K562 (cell line): ENCODE results near the gene EXOC4. TPM values are rescaled to one million over a fixed set of nuclear protein-coding genes. Genes with fewer than 3 reads are reported as not detected.

Experiments used
- ATAC-seq: fragments of 200-7000 bp; cut with Tn5 transposase; 3 replicates; pipeline ENCODE4 v1.9.1; 2020; ENCODE audit warnings: moderate library complexity
- BruUV-seq: library from RNA; stranded (reverse); fragments of 400-500 nt; replicated peaks from 2 replicates; lab custom pipeline; 2021; lab: Mats Ljungman, UMichigan
- CTCF ChIA-PET: fragments of 300-600 bp; formaldehyde crosslinking; extraction: SDS; loops from one replicate; lab custom pipeline; 2021; ENCODE audit warnings: low intra/inter-chr PET ratio; lab: Yijun Ruan, JAX
- POLR2A ChIA-PET: fragments of 300-600, 350-650 bp; sonication (Branson Sonifier 250); formaldehyde crosslinking; extraction: SDS; loops from one replicate; lab custom pipeline; 2021; ENCODE audit warnings: antibody characterized with exemption, inconsistent platforms; lab: Yijun Ruan, JAX
- DNase-seq, 4 experiments: peaks; one replicate each; pipeline versions ENCODE4 v3.0.0 to v3.0.0-alpha.2; 2011 to 2018; ENCODE audit warnings: low spot score in 3 of 4, mixed read lengths in 3 of 4; ENCODE audit errors: extremely low read depth in 1 of 4
- FAIRE-seq: peaks from 2 replicates; lab custom pipeline; 2011; peaks lifted over from hg19 to GRCh38; lab: Jason Lieb, UNC
- H2AFZ ChIP-seq: 2 replicates; pipeline ENCODE4 v1.6.0; 2011; ENCODE audit warnings: low read depth, low read length, control low read depth, inconsistent platforms
- H3K27ac ChIP-seq: fragments of 200-600 bp; 3 replicates; pipeline ENCODE4 v1.8.0; 2011; ENCODE audit warnings: low read depth, mild to moderate bottlenecking, control low read depth, inconsistent platforms, low read length, moderate library complexity, mixed read lengths; ENCODE audit errors: extremely low read depth
- H3K27me3 ChIP-seq, 2 experiments: fragments of 300-600 bp in 1 of 2; 2 replicates in 1 of 2; 3 replicates in 1 of 2; pipeline versions ENCODE4 v1.6.0 to v1.8.0; 2011; ENCODE audit warnings: inconsistent platforms in 2 of 2, low read length in 2 of 2, mild to moderate bottlenecking in 1 of 2, mixed read lengths in 1 of 2, moderate library complexity in 1 of 2; ENCODE audit not compliant: control insufficient read depth in 2 of 2, insufficient read depth in 2 of 2
- H3K36me3 ChIP-seq: fragments of 300-600 bp; 3 replicates; pipeline ENCODE4 v1.8.0; 2011; ENCODE audit warnings: mild to moderate bottlenecking, low read length, inconsistent platforms; ENCODE audit not compliant: control insufficient read depth, insufficient read depth
- H3K4me1 ChIP-seq, 2 experiments: fragments of 200-600 bp in 1 of 2; replicated peaks in 1 of 2; 2 replicates in 1 of 2; 3 replicates in 1 of 2; pipeline versions ENCODE4 v1.5.1 to v1.8.0; 2011; ENCODE audit warnings: inconsistent platforms in 2 of 2, low read length in 2 of 2, mild to moderate bottlenecking in 1 of 2, mixed read lengths in 1 of 2, moderate library complexity in 1 of 2; ENCODE audit not compliant: control insufficient read depth in 2 of 2, insufficient read depth in 2 of 2
- H3K4me2 ChIP-seq: 2 replicates; pipeline ENCODE4 v1.6.1; 2011; ENCODE audit warnings: low read length, control low read depth, inconsistent platforms, mixed read lengths; ENCODE audit not compliant: insufficient read depth
- H3K4me3 ChIP-seq: fragments of 200-600 bp; sonication (generic), shearing (Covaris generic); 2 replicates; pipeline ENCODE4 v1.5.1; 2016; ENCODE audit warnings: control low read depth, inconsistent platforms
- H3K79me2 ChIP-seq: fragments of 200-600 bp; 3 replicates; pipeline ENCODE4 v1.8.0; 2011; ENCODE audit warnings: low read length, inconsistent platforms; ENCODE audit not compliant: control insufficient read depth, insufficient read depth
- H3K9ac ChIP-seq, 2 experiments: 2 replicates each; pipeline versions ENCODE4 v1.6.0 to v1.6.1; 2011; ENCODE audit warnings: low read depth in 2 of 2, low read length in 2 of 2, control low read depth in 1 of 2, inconsistent platforms in 1 of 2, mild to moderate bottlenecking in 1 of 2, mixed read lengths in 1 of 2; ENCODE audit not compliant: insufficient read depth in 1 of 2
- H3K9me1 ChIP-seq: one replicate; pipeline ENCODE4 v1.6.0; 2011; ENCODE audit warnings: inconsistent platforms, mild to moderate bottlenecking, low read length, moderate library complexity; ENCODE audit not compliant: control insufficient read depth, insufficient read depth
- H3K9me3 ChIP-seq: replicated peaks from 2 replicates; pipeline ENCODE4 v1.5.1; 2011; ENCODE audit warnings: low read depth, low read length, inconsistent platforms; ENCODE audit not compliant: control insufficient read depth, insufficient read depth
- H4K20me1 ChIP-seq: replicated peaks from 2 replicates; pipeline ENCODE4 v1.6.1; 2011; ENCODE audit warnings: low read length, inconsistent platforms, mixed read lengths; ENCODE audit not compliant: control insufficient read depth, insufficient read depth
- ARID4B ChIP-seq: sonication (generic); formaldehyde crosslinking; IDR thresholded peaks from 2 replicates; pipeline ENCODE4 v1.8.0; 2022; ENCODE audit warnings: mild to moderate bottlenecking, missing genetic modification reagents
- E2F5 ChIP-seq: sonication (generic); formaldehyde crosslinking; IDR thresholded peaks from 2 replicates; pipeline ENCODE4 v1.8.0; 2022; ENCODE audit warnings: mild to moderate bottlenecking, missing genetic modification reagents
- MCM2 ChIP-seq: fragments of 450-650 bp; IDR thresholded peaks from 2 replicates; pipeline ENCODE4 v1.6.1; 2017; ENCODE audit warnings: low read depth, mild to moderate bottlenecking
- NFATC3 ChIP-seq: fragments of 450-650 bp; IDR thresholded peaks from 2 replicates; pipeline ENCODE4 v1.6.1; 2017; ENCODE audit warnings: mild to moderate bottlenecking
- RFX5 ChIP-seq: IDR thresholded peaks from 2 replicates; pipeline ENCODE4 v1.6.1; 2011; ENCODE audit warnings: low read depth, mild to moderate bottlenecking, improper control_type of control experiment, low read length
- SRSF7 ChIP-seq: fragments of 200-400 bp; formaldehyde crosslinking; optimal IDR thresholded peaks from 2 replicates; pipeline ENCODE3; 2017; ENCODE audit warnings: mild to moderate bottlenecking, low read depth, low read length
- TFAP4 ChIP-seq: sonication (generic); formaldehyde crosslinking; IDR thresholded peaks from 2 replicates; pipeline ENCODE4 v1.8.0; 2022; ENCODE audit warnings: missing genetic modification reagents, mild to moderate bottlenecking, moderate library complexity, borderline replicate concordance
- ZNF717 ChIP-seq: fragments of 250-450 bp; sonication (Bioruptor Pico); IDR thresholded peaks from 2 replicates; pipeline ENCODE4 v1.5.0; 2021
- WGBS: fragments of 100-300 bp; shearing (Covaris generic); methylation state at CpG from one replicate; pipeline ENCODE4 v1.1.6; 2016; ENCODE audit warnings: low coverage, mixed read lengths; ENCODE audit not compliant: insufficient coverage; ENCODE audit errors: missing lambda C conversion rate; 5-methylcytosine and 5-hydroxymethylcytosine counted together
- in situ Hi-C: fragments of 300-500 bp; cut with MboI; formaldehyde crosslinking; loops from 4 replicates; pipeline ENCODE4 v1.15.0; 2018; ENCODE audit warnings: inconsistent platforms, mixed read lengths
- intact Hi-C: fragments of 100-400 bp; cut with micrococcal nuclease; formaldehyde crosslinking; loops from 2 replicates; pipeline ENCODE4 v1.14.2; 2022
- polyA plus RNA-seq, 8 experiments: library from polyadenylated mRNA; depleted of rRNA in 4 of 8; stranded (reverse) in 5 of 8; unstranded in 3 of 8; fragments of >200 nt; fragmentation: Nextera tagmentation in 2 of 8; fragmentation: Illumina TruSeq in 1 of 8; extraction: Ambion mirVana in 2 of 8; extraction: Trizol in 1 of 8; gene quantifications; 2 replicates each; pipeline versions ENCODE4 v1.2.1 to v1.2.3, GENCODE V29; 2011 to 2014; ENCODE audit warnings: inconsistent platforms in 1 of 8, missing spikeins in 1 of 8
- total RNA-seq, 7 experiments: library from RNA; depleted of rRNA in 6 of 7; stranded (reverse); fragments of >200 nt in 6 of 7; fragmentation: Illumina TruSeq in 2 of 7; extraction: Trizol in 2 of 7; gene quantifications; 2 replicates each; pipeline versions ENCODE4 v1.2.1 to v1.2.3, GENCODE V29; 2011 to 2021; ENCODE audit warnings: low replicate concordance in 1 of 7
- TF ChIP-seq, protein P1 (sequence below), 2 experiments: fragments of 450-650 bp; IDR thresholded peaks; 2 replicates each; pipeline ENCODE4 v1.6.1; 2016

The EXOC4 gene
- total and polyA plus RNA-seq, 9 of the 15 experiments (the other 6 are each of a cell fraction or from before 2014, with no cell fraction given) = 18.5 to 73.1 (median 46.6) TPM

DNA sequence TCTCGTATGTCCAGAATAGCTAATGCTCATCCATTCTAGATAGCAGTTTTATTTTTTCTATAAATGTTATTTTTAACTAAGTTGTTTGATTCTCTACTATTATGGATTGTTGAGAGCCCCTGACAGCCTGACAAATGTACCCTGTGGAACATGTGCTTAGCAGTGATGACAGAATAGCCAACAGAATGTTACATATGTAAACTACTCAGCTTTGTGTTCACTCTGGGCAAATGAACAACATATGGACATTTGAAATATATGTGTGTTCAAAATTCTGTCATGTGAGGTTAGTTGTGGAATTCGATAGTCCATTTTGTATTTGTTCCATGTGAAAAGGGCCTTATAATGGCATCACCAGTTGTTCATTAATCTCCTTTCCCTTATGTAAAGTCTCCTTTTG is 199.7 kb downstream of the EXOC4 start (continued):
- TF ChIP-seq ARID4B = no peak

- no peaks in the 10 kb centered on the region for H3K36me3 ChIP-seq
- TF ChIP-seq NFATC3 (no peak), RFX5 (no peak), MCM2 (no peak), TFAP4 (no peak), SRSF7 (no peak), ZNF717 (CRISPR knock-in tag) (no peak), E2F5 (CRISPR knock-in tag) (no peak)
- TF ChIP-seq, protein P1, sequence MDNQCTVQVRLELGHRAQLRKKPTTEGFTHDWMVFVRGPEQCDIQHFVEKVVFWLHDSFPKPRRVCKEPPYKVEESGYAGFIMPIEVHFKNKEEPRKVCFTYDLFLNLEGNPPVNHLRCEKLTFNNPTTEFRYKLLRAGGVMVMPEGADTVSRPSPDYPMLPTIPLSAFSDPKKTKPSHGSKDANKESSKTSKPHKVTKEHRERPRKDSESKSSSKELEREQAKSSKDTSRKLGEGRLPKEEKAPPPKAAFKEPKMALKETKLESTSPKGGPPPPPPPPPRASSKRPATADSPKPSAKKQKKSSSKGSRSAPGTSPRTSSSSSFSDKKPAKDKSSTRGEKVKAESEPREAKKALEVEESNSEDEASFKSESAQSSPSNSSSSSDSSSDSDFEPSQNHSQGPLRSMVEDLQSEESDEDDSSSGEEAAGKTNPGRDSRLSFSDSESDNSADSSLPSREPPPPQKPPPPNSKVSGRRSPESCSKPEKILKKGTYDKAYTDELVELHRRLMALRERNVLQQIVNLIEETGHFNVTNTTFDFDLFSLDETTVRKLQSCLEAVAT (IDR thresholded peaks at IDR 0.05) = no peak
- TF ChIP-seq, all 486 proteins: peak for 0
- DNase-seq = no peak
- Histone ChIP-seq H2AFZ (no peak overlapping the region), H3K9me1 (no peaks in the 10 kb centered on the region), H3K27ac (no peak overlapping the region), H3K4me3 (no peak overlapping the region), H3K9ac (no peak overlapping the region), H3K79me2 (no peaks in the 10 kb centered on the region), H4K20me1 (0 out of 2 replicates have a peak, but pooled peaks cover 3% of the 10 kb centered on the region), H3K9me3 (no peaks in the 10 kb centered on the region), H3K4me2 (no peak overlapping the region), H3K4me1 (no peaks in the 10 kb centered on the region), H3K27me3 (no peaks in the 10 kb centered on the region)
- no peak for ATAC-seq
- in situ Hi-C loops = no loop called here
- ChIA-PET CTCF (no interaction called here), POLR2A (no interaction called here)
- WGBS = 18% methylated on average over 2 of the region's 2 CpGs
- FAIRE-seq = no peak
- intact Hi-C loops = no loop called here
- no TSS peak for BruUV-seq
Observed at GRCh38 chr7:133458688-133459087, 205.8 kb downstream of the EXOC4 start.
